ENCODE data around the gene ERGIC3. TPM values are rescaled to one million over a fixed set of nuclear protein-coding genes. Genes with fewer than 3 reads are reported as not detected.
A peak's percentile ranks its signal among the peaks of the same experiment; 100 is the strongest.

Gene ERGIC3
- total and polyA plus RNA-seq, 2 of the 13 experiments (the other 11 are each of a cell fraction or from before 2014, with no cell fraction given): 407 to 670 TPM

GRCh38 chr20:35541783-35542662 is at the start of gene ERGIC3 (continued):
- TF ChIP-seq KIAA2018 (CRISPR knock-in tag; IDR thresholded peaks at IDR 0.05; ENCODE audit: borderline replicate concordance) (peak; percentile 64; the same call in 1 of the 2 replicates), ZNF710 (CRISPR knock-in tag; IDR thresholded peaks at IDR 0.05; ENCODE audit: borderline replicate concordance) (peak; percentile 32; the same call in 1 of the 2 replicates), CSRNP2 (CRISPR knock-in tag; conservative IDR thresholded peaks at IDR 0.05; ENCODE audit: low read depth) (no peak), ZBTB8A (CRISPR knock-in tag; IDR thresholded peaks at IDR 0.05; ENCODE audit: borderline replicate concordance, low read depth) (no peak), HOXD1 (CRISPR knock-in tag; IDR thresholded peaks at IDR 0.05) (no peak; the same call in none of the 2 replicates), ZNF180 (CRISPR knock-in tag; IDR thresholded peaks at IDR 0.05; ENCODE audit: borderline replicate concordance, low read depth) (no peak), ZNF639 (CRISPR knock-in tag; conservative IDR thresholded peaks at IDR 0.05) (peak; percentile 60), NR2F2 (IDR thresholded peaks at IDR 0.05; ENCODE audit: borderline replicate concordance, low read depth) (peak; percentile 62; the same call in 1 of the 2 replicates), GATAD1 (CRISPR knock-in tag; IDR thresholded peaks at IDR 0.05) (peak; percentile 89), MIER2 (CRISPR knock-in tag; IDR thresholded peaks at IDR 0.05) (no peak; the same call in 1 of the 2 replicates), ZNF737 (CRISPR knock-in tag; IDR thresholded peaks at IDR 0.05; ENCODE audit: borderline replicate concordance) (0 out of 2 replicates have a peak, but pooled peaks have one; percentile 33), NKX3-1 (CRISPR knock-in tag; IDR thresholded peaks at IDR 0.05) (no peak), ERF (CRISPR knock-in tag; IDR thresholded peaks at IDR 0.05) (peak; percentile 93), SYNCRIP (IDR thresholded peaks at IDR 0.05; ENCODE audit: insufficient read depth, low read depth, low read length) (no peak)
